ENCODE measurements around the gene TTC7B.

The TTC7B gene

GRCh38 chr14:90664911-90665310 is 151.3 kb downstream of the TTC7B start:
- Histone ChIP-seq H3K27me3 (ENCODE audit: insufficient read depth, poor library complexity, severe bottlenecking) (no peaks in the 10 kb centered on the region), H3K27ac (replicated peaks) (no peak overlapping the region), H3K4me3 (replicated peaks; ENCODE audit: insufficient read depth, low read length) (no peak overlapping the region)
- DNase-seq (ENCODE audit: low read depth in 1 of 2, low spot score in 1 of 2): no peak
- TF ChIP-seq REST (IDR thresholded peaks at IDR 0.05; ENCODE audit: insufficient replicate concordance, low read depth) (no peak), CTCF (IDR thresholded peaks at IDR 0.05; ENCODE audit: insufficient read depth, low read length) (no peak), GABPA (IDR thresholded peaks at IDR 0.05; ENCODE audit: low read depth) (no peak), SPI1 (IDR thresholded peaks at IDR 0.05; ENCODE audit: borderline replicate concordance, low read depth) (no peak), POLR2AphosphoS5 (IDR thresholded peaks at IDR 0.05; ENCODE audit: low read depth) (no peak)

GRCh38 chr14:90663680-90664079 is 152.6 kb downstream of the TTC7B start:
- DNase-seq (ENCODE audit: low read depth in 1 of 2, low spot score in 1 of 2): no peak
- no peak for TF ChIP-seq SPI1 (IDR thresholded peaks at IDR 0.05; ENCODE audit: borderline replicate concordance, low read depth)
- TF ChIP-seq CTCF (IDR thresholded peaks at IDR 0.05; ENCODE audit: insufficient read depth, low read length): no peak
- TF ChIP-seq REST (IDR thresholded peaks at IDR 0.05; ENCODE audit: insufficient replicate concordance, low read depth): no peak
- TF ChIP-seq GABPA (IDR thresholded peaks at IDR 0.05; ENCODE audit: low read depth): no peak
- no peak overlapping the region for H3K27ac ChIP-seq (replicated peaks)
- no peak overlapping the region for H3K4me3 ChIP-seq (replicated peaks; ENCODE audit: insufficient read depth, low read length)
- H3K27me3 ChIP-seq (ENCODE audit: insufficient read depth, poor library complexity, severe bottlenecking): no peaks in the 10 kb centered on the region

GRCh38 chr14:90663140-90663539 is 153.1 kb downstream of the TTC7B start:
- Histone ChIP-seq H3K4me3 (replicated peaks; ENCODE audit: insufficient read depth, low read length) (no peak overlapping the region), H3K27me3 (ENCODE audit: insufficient read depth, poor library complexity, severe bottlenecking) (no peaks in the 10 kb centered on the region), H3K27ac (replicated peaks) (no peak overlapping the region)
- DNase-seq (ENCODE audit: low read depth in 1 of 2, low spot score in 1 of 2): no peak
- no peak for TF ChIP-seq CTCF (IDR thresholded peaks at IDR 0.05; ENCODE audit: insufficient read depth, low read length)
- TF ChIP-seq REST (IDR thresholded peaks at IDR 0.05; ENCODE audit: insufficient replicate concordance, low read depth): no peak
- no peak for TF ChIP-seq GABPA (IDR thresholded peaks at IDR 0.05; ENCODE audit: low read depth)
- no peak for TF ChIP-seq POLR2AphosphoS5 (IDR thresholded peaks at IDR 0.05; ENCODE audit: low read depth)
- no peak for TF ChIP-seq SPI1 (IDR thresholded peaks at IDR 0.05; ENCODE audit: borderline replicate concordance, low read depth)

All from HL-60 (cell line).